GM19099 (cell line): Measurements from ENCODE around the gene FOXN3.

ENCODE experiments used
- POLR2A ChIP-seq: IDR thresholded peaks from 3 replicates; pipeline ENCODE4 v1.6.1; 2011; ENCODE audit warnings: low read depth; ENCODE audit not compliant: insufficient read length; ENCODE audit errors: extremely low read depth

FOXN3 gene

DNA sequence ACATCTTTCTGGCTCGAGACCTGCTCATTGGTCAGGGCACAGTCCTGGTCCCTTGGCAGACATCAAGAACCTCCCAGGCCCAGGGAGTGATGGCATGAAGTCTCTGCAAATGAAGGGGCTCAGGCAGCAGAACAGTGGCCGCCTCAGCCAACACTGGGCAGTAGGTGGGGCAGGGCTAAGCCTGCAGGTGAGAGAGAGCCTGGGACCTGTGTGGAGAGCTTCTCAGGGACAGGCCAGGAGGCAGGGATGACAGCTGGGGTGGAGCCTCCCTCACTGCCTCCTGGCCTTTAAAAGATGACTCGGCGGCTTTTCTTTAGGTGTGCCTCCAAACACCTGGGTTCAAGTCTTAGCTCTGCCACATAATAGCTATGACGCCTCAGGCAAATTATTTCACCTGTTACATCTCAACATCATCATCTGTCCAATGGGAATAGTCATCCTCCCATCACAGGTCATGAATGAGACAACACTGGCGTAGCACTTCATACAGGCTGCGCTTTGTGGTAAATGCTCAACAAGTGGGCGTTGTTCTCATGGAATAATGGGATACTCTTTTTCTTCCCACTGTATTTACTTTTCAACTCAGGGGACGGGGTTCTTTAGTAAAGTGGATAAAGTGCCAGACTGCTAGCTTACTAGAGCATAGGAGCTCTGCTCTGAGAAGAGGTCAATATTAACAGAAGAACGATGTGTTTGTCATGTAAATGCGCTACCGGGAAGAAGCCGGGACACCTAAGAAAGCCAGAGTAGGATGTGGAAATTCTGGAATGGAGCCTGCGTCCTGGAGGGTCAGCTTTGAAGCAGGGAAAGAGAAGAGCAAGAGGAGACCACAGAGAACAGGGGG lies 277.4 kb downstream of the FOXN3 start:
- no peak for TF ChIP-seq POLR2A

DNA sequence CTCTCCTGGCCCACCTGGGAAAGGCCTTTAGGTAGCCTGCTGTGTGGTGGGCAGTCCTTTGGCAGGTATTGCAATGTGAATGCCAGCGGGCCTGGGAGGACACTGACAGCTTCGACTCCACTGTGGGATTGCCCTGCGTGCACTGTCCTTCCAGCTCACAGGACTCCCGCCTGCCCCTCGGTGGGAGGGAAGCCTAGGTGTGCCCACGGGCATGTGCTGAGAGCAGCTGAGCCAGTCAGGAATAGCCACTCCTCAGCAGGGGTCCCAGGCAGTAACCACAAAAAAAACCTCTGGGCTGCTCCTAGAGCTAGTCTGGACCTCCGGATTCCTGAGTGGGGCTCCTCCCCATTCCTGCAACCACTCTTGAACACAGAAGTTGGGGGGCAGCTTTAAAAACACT lies 278.2 kb downstream of the FOXN3 start:
- TF ChIP-seq POLR2A: no peak

DNA sequence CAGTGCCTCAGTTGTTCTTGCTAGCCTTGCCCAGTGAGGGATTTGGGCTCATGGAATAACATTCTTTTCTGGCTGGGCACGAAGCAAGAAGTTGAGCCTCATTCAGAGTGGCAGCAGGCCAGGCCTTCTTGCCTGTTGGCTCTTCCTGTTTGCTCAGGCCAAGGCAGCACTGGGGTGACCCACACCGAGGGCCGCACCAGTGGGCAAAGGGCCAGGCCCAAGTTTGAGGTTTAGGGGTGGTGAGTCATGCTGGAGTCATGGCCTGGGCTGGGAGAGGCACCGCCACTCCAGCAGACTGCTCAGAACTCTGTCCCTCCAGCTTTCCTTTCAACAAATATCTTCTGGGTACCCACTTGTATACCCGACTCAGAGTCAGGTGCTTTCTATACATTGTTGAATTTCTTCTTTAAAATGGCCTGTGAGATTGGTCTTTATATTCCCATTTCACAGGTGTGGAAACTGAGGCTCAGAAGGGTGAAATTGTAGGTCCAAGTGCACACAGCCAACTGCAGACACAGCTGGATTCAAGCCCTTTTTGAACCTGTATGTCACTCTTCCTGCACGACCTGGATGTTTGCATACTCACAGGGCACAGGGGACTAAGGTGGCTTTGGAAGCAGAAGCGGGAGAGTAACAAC lies 279.4 kb downstream of the FOXN3 start:
- no peak for TF ChIP-seq POLR2A

DNA sequence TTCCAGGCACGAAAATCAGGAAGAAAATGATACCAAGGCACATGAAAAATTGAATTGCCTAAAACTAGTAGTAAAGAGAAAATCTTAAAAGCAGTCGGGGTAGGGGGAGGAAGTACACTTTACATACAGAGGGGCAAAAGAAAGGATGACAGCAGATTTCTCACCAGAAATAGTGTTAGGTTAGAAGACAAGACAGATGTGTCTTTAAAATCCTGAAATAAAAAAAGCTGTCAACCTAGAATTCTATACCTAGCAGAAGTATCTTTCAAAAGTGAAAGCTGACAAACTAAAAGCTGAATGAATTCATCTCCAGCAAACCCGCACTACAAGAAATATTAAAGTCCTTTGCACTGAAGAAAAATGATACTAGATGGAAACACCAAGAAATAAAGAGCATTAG lies 280.4 kb downstream of the FOXN3 start:
- TF ChIP-seq POLR2A: no peak

DNA sequence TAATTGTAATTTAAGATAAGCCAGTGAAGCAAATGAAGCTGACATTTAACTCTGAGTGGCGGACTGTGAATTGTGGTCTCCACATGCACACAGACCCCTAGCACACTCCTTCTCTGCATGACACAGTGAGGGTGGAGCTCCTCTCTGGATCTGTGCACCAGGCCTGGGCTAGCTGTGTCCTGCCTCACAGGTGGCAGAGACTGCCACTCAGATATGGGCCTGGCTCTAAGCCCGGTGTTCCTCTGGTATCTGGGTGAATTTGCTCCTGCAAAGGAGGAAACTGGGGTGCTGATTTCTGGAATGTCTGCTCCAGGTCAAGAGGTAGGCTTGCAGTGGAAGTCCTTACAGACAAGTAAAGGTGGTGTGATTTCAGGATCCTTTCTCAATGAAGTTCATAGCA lies 282.4 kb downstream of the FOXN3 start:
- no peak for TF ChIP-seq POLR2A

DNA sequence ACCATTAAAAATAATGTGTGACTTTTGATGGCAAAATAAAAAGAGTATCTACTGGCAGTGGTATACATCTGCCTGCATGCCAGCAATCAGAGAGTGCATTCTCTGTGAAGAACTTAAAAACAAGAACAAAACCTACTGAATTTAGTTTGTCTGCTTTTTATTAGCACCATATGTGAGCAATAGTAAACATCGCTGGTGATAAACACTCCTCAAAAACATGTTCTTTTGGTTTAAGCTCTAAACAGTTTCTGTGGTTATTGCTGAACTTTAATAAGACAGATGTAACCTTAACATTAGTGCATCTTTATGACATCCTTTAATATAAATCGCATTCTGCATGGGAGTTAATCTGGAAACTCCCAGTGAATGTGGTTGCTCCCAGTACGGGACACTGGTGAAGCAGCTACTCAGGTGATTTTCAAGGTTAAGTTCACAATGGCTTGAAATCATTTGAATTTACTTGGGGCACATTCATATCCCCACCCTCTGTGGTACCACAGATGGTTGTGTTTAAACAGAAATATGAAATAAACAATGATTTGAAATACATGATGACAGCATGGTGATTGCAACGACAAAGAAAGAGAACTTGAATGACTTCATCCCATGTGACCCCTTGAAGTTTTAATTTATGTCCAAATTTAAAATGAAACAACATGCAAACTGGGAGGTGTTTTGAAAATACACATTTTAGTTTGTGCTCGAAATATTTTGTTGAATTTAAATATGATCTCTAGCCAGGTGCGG lies 285.9 kb downstream of the FOXN3 start:
- no peak for TF ChIP-seq POLR2A

DNA sequence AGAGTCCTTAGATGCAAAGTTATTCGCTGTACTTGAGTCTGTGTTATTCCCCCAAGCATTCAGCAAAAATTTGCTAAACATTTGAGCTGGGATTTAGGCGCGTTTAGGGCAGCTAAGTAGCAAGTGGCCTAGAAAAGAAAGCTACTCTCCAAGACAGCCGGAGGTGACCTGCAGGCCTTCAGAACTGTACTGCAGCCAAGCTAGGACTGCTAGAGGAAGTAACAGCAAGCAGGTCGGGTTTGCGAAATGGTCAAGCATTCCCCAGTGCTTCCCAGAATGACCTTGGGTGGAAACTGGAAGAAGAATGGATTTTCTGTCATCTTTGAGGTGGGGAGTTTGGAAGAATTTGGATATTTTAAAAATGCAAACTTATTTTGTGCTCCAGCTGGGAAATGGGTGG lies 287.5 kb downstream of the FOXN3 start:
- no peak for TF ChIP-seq POLR2A

DNA sequence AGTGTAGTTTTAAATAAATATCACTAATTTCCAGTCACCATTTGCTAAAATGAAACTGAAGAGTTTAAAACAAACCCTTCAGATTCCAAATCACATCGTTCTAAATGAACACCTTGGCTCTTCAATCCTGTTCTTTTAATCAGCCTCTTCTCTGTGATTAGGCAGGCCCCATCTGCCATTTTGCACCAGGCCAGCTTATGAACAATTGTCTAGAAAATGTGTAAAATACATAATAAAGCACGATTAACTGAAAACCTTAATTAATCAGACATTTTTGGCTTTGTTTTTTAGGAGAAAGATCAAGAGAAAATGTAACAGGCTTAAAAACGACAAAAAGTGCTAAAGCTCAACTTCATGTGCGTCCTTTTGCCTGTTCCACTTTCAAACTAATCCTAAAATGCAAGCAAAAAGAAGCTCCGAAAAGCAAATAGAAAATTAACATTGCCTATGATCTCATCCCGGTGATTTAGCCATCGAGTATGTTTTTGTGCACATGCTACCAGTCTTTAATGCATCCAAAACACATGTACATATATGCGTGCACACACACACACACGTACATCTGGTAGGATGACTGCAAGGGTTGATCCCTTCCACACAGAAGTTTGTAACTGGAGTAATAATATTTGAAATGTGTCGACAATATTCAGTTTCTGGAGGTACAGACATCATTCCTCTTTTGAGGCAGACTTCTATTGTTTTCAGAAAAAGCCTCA lies 288.6 kb downstream of the FOXN3 start:
- no peak for TF ChIP-seq POLR2A

DNA sequence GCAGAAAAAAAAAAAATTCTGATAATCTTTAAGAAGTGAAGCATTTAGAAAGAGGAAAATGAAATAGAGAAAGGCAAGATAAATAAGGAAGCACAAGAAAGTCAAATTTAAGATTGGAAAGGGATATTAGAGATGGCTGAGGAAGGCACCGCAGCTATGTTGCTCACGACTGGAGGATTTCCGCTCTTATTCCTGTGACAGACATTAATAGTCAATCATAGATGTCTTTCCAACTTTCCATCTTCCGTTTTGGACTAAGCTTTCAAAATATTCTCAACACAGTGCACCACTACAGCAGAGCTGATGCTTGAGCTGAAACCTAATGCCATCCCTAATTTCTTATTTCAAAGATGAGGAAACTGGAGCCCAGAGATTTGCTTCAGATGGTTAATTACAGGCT lies 290.6 kb downstream of the FOXN3 start:
- no peak for TF ChIP-seq POLR2A

DNA sequence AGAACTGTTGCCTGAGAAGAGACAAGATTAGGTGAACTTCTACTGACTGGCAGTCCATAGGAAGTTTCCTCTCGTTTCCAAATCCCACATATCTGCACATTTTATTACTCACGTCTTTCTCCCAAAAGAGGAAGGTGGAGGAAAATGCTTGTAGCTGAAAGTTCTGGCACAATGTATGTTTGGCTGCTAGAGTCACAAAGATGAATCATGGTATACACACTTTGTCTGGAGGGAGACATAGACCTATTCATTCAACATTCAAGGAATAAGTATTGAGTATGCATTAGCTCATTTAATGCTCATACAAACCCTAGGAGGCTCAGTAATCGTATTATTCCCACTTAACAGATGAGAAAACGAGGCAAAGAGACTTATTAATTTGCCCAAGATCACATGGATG lies 291.8 kb downstream of the FOXN3 start:
- TF ChIP-seq POLR2A: no peak

DNA sequence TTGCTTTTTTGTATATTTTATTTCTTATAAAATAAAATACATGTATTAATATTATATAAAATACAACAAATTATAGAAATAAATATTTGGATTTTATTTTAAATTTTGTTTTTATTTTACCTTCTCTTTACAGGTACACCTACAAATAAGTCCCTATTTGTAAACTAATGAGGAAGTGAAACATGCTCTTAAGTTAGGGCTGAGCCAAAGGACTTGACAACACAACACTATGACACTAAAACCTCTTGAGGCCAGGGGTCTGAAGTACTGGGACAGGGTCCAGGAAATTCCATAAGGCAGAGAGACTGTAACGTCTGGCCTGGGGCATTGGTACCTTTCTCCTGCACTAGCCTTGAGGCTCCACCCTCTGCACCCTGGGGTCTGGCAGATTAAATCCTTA lies 293.2 kb downstream of the FOXN3 start:
- no peak for TF ChIP-seq POLR2A

DNA sequence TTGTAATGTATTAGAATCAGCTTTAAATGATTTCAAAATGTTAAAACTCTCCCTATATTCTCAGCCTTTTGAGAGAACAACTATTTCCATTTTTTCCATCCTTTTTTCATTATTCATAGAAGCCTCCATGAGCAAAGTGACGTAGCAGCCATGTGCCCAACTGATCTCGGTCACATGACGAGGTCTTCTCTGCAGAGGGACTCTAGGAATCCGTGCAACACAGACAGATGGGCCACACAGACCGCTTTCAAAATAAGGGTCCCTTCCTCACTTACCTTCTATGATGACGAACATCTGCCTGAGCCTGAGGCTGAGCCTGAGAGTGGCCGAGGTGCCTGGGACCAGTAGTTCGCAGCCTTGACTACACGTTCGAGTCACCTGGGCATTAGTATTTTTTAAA lies 293.8 kb downstream of the FOXN3 start:
- TF ChIP-seq POLR2A: no peak

DNA sequence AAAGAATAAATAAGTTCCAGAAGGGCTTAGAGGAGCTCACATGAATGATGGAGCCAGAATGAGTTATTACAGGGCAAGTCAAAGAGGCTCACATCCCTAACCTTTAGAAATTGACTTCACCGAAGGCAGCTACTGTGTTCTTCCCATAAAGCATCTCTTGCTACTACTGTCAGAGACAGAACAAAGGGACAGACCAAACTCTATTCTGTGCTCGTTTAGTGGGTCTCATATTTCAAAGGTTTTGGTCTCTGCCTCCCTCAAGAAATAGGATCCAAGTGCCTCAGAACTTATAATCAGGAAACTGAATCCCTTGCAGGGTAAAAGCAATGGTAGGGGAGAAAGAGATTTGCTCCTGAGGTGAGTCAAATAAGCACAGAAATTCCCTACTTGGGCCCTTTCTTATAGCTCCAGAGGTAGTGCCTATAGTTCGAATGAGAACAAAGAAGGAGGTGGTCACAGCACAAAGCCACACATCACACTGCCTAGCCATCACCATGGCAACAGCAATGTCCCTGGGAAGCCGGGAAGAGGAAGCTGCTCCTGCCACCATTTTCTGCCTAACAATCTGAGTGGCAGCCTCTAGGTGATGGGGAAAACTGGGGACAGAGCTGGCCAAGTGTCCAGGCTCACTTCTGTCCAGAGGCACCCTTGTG lies 294.9 kb downstream of the FOXN3 start:
- TF ChIP-seq POLR2A: no peak

DNA sequence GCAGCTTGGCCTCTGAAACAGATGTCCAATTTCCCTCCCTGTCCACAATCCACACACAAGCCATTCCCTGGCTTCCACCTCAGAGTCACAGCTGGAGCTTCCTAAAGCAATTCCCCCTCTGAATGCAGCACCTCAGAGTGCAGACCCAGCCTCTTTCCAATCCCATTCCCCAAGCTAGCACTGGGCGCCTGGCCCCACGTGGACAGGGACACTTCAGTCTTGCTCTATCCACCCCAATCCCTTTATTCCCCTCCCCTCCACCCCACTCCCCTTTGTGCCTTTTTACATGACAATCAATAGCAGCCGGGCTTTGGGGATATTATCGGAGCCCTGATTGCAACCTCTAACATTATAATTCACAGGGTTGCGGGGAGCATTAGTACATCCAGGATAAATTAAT lies 300.0 kb downstream of the FOXN3 start:
- TF ChIP-seq POLR2A: no peak

DNA sequence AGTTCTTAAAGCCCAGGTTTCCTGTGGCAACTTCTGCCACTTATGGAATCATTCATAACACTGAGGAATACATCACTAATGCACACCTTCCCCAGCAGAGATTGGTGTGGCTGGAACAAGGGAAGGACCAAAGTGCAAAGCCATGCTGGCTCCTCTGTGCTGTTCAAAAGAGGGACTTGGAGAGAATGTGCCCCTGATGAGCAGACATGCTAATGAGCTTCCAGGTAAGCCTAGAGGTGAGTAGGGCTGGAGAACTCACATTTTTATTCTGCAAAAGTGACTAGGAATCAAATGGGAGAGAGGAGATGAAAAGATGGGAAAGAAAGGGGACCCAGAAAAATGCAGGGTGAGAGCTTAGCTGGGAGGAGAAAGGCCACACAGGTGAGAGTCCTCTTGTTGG lies 302.9 kb downstream of the FOXN3 start:
- TF ChIP-seq POLR2A: no peak
